Transverse colon (tissue), 3 donors: ENCODE measurements around the gene INTS7.

Source experiments
- CTCF ChIP-seq, 5 experiments: fragments of 200-600 bp in 3 of 5; fragments of 450-650 bp in 2 of 5; sonication (generic) in 3 of 5; IDR thresholded peaks; 1 replicate in 2 of 5; 2 replicates in 3 of 5; pipeline ENCODE4 v1.5.1; 2016 to 2017; ENCODE audit warnings: antibody characterized with exemption in 5 of 5, inconsistent platforms in 3 of 5, mild to moderate bottlenecking in 2 of 5, moderate library complexity in 1 of 5
- EP300 ChIP-seq: sonication (generic); formaldehyde crosslinking; IDR thresholded peaks from one replicate; pipeline ENCODE4 v1.6.1; 2017; ENCODE audit warnings: antibody characterized with exemption, low read depth
- POLR2A ChIP-seq: fragments of 450-650 bp; IDR thresholded peaks from one replicate; pipeline ENCODE4 v1.6.1; 2016; ENCODE audit warnings: antibody characterized with exemption, mild to moderate bottlenecking, moderate library complexity

- TF ChIP-seq CTCF (IDR thresholded peaks at IDR 0.05) (no peak), POLR2A (no peak), EP300 (no peak)
Measured at GRCh38 chr1:211908453-211908852, 126.9 kb downstream of the INTS7 start.
